GM23248 (cell line): Measurements from ENCODE around the gene DUSP5.

ENCODE experiments used
- EZH2 ChIP-seq: fragments of 200-600 bp; sonication (generic); IDR thresholded peaks from 2 replicates; pipeline ENCODE4 v1.6.1; 2018; ENCODE audit warnings: antibody characterized with exemption, mild to moderate bottlenecking; ENCODE audit not compliant: insufficient read depth, poor library complexity, severe bottlenecking
- EZH2phosphoT487 ChIP-seq: fragments of 200-600 bp; sonication (generic); IDR thresholded peaks from 2 replicates; pipeline ENCODE4 v1.6.1; 2018; ENCODE audit warnings: antibody characterized with exemption, moderate library complexity, mild to moderate bottlenecking, low read depth; ENCODE audit not compliant: insufficient read depth

DNA sequence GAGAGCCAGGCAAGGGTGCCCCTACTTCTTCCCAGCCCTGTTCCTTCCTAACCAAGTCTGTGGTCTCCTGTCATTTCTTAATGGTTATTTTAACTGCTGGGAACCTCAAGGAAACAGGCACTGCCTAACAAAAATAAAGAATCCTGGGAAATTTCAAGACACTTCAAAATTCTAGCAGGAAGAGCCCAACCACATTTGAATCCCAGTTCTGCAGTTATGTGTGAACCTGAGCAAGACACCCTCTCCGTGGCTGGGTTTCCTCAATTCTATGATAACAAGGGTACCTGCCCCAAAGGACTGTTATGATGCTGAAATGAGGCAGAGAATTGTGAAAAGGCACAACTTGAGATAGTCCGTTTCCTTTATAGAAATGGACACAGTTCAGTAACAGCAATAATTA, 36.2 kb upstream of the DUSP5 start:
- TF ChIP-seq EZH2 (no peak), EZH2phosphoT487 (no peak)
